GM19468 (cell line): ENCODE data around the gene SLC35F4.

Experiments
- ATAC-seq: cut with Tn5 transposase; IDR thresholded peaks from one replicate; pipeline ENCODE4 v1.9.1; 2021; ENCODE audit warnings: mild to moderate bottlenecking, moderate library complexity, moderate number of reproducible peaks; ENCODE audit not compliant: unreplicated experiment; ENCODE audit errors: extremely low read depth

The SLC35F4 gene

DNA sequence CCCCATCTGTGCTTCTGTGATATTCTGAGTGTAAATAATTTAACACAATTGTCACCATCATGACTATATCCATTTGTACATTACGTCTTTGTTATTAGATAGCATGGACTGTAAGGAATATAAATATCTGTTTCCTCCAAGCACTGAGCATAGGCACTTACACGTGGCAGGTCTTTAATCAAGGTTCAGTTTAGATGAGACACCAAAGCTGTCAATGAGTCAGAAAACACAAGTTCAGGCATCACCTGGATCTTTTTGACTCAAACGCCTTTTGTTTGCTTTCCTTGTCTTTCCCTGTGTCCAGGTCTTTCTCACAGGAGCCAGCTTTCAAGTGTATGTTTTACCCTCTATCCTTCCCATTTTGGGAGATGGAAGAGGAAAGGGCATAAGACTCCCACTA lies 209.0 kb downstream of the SLC35F4 start:
- ATAC-seq, result no peak

DNA sequence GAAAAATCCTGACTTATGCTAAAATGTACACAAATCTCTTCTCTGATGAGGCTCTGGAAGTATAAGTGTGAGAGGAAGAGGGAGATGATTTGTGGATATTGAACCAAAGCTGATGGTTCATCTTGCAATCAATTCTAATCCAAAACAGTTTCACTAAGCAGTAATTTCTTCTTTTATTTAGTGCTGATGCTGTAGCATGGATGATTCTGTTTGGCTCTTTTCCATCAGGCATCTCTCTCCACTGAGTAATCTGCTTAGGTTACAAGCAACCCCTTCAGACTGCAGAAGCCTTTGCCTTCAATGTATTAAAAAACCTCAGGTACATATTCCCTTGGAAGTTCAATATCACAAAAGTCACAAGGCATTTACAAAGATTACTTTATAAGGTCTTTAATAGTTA lies 213.1 kb downstream of the SLC35F4 start:
- no peak for ATAC-seq

DNA sequence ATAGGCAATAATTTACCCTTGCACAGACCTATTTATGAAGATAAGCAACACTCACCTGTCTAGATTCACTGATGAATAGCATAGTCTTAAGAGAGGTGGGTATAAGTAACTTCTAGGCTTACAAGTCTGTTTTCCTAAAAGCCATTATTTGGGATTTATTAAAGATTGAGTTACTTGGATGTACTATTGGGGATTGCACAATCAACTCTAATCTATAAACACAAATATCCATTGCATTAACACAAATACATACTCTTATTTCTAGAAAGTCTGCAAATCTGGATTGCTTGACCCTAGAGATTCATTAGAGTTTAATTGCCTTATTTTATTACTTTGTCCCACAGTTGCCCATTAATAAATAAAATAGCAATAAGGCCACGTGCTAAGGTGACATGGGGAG lies 224.1 kb downstream of the SLC35F4 start:
- ATAC-seq, result no peak

DNA sequence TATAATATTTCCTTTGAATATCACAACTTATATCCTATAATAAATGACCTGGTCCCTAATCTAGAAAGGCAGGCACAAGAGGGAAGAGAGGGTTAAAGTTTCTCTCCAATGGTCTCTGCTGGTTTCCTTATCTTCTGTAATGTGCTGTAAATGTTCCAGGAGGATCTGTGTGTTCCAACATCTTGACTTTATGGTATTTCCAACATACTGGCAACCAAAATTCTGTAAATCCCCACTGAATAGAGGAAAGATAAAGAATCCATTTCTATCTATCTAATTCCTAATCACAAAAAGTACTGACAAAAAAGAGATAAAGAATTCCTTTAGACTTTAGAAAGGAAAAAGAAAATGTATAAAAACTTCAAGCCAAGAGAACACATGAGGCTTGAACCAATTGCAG lies 225.9 kb downstream of the SLC35F4 start:
- ATAC-seq, result no peak

DNA sequence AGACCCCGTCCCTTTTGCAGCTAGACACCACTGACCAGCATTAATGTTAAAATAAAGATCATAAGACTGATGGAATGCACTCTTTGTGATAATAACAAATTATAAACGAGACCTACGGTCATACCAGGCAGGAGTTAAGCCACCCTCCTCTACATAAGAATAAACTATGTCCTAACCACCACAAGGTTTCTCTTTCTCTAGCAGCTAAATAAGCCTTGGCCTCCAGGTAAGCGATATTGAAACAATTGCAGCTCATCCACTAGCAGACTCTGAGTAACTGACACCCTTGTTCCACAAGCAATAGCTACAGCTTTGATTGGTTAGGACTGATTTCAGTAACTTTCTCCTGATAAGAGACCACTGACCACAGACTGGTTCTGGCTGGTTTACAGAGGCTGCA lies 228.0 kb downstream of the SLC35F4 start:
- ATAC-seq, result no peak

DNA sequence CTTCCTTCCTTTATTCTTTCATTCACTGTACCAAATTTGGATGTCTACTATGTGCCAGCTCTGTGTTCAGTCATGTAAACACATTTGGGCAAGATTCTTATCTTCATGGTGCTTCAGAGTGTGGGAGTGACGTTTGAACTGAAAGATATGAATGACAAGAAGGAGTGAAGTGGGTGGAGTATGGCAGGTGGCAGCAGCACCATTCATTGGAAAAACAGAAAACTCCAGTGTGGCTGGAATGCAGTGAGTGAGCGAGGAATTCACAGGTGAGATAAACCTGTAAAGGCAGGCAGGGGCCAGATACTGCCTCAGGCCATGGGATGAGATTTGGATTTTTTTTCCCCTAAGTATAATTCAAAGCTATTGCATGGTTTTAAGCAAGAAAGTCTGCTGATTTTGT lies 231.6 kb downstream of the SLC35F4 start:
- no peak for ATAC-seq

DNA sequence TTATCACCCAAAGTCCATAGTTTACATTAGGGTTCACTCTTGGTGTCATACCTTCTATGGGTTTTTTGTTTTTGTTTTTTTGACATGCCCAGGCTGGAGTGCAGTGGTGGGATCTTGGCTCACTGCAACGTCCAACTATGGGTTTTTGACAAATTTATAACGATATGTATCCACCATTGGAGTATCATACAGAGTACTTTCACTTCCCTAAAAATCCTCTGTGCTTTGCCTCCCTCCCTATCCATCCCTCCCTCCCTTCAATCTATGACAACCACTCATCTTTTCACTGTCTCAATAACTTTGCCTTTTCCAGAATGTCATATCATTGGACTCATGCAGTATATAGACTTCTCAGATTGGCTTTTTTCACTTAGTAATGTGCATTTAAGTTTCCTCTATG lies 233.2 kb downstream of the SLC35F4 start:
- ATAC-seq, result no peak

DNA sequence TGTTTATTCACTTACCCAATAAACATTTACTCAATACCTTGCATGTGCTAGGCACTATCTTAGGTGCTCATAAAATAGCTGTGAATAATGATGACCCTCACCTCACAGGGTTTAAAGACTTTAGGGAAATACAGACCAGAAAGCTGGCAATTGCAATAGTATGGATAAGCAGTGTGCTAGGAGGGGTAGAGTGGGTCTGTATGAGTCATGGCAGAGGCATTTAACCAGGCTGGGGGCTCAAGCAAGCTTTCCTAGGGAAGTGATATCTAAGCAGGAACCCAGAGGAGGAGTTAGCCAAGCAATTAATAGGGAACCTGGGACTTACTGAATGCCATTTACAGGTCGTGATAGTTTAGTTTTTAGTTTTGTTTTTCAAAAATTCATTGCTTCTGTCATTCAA lies 248.4 kb downstream of the SLC35F4 start:
- no peak for ATAC-seq

DNA sequence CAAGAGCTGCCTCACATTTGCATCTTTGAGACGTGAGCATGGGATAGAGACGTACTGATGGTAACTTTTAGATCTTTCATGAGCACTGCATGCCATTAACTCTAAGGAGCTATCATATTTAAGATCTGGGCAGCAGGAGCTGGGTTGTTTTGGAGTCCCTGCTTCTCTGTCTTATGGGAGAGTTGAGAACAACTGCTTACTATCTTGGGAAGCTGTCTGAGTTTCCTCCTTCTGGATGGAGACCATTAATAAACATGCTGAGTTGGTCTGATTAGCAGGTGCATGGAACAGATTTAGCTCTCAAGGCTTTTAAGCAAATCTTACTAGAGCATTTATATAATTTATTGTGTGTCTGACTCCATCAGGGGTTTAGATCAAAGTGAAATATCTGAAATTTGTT lies 252.9 kb downstream of the SLC35F4 start:
- no peak for ATAC-seq

DNA sequence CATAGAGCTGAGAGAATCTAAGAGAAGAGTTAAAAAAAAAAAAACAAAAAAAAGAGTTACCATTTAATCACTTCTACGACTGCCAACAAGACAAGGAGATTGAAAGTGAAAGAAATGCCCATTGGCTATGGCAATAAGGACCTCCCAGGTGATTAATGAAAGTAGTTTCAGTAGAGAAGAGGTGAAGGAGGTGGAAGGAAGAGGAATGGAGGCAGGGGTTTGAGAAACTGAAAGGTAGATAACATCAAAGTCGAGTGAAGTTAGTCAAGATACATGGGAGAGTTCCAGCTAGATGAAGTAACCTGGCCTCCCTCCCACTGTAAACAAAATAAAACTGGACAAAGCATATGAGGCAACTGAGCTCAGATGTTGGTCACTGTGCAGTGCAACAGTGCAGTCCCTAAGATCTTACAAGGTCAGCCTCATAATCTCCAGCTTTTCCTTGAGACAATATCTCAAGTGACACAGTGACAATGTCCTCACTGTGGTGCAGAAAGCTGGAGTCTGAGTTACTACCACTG lies 254.3 kb downstream of the SLC35F4 start:
- ATAC-seq, result no peak

DNA sequence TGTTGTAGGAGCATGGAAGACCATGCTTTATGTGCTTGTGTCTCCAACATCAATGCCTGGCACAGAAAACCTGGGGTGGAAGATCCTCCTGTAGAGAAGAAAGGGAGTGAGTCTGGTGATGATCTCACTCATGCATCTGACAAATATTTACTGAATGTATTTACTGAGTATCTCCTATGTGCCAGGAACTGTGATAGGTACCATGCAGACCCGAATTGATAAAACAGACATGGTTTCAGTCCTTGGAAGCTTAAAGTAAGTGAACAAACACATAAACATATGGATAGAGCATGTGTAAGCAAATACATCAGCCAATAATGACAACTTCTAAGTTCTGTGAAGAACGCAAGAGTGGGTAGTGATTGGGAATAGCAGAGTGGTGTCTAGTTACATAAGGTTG lies 255.3 kb downstream of the SLC35F4 start:
- ATAC-seq, result no peak

DNA sequence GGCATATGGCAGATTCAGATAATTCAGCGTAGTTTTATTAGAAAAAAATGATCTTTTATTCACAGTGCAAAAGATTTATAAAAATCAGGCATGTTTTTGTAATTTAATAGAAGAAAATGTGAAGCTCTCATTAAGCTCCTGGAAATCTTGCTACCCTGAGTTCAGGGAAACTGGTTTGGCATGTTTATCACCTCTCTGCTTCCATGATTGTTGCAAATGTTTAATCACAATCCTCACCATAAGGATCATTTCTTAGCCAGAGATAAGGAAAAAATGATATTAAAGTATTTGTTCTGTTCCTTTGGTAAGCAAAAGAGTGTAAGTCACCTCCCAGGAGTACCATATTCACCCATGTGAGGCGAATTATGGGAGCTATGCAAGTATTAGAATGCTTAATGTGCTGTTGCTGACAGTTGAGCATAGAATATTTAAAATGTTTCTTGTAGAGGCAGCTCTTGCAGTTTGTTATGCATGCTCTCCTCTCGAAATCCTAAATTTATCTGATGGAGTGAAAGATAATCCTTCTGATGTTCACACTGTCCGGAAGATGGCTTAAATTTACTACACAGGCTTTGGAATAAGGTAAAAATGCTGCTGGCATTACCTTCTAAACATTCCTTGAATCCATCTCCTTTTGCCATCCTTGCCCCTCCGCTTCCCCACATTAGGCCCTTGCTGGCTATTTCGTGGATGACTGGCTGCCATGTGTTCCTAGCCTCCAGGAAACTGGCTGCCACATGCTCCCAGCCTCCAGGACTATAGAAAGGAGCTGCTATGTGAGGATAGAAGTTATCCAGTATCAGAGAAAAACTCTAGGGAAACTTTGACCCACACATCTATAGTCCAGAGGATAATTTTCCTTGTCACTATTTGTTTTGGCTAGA lies 256.5 kb downstream of the SLC35F4 start:
- ATAC-seq, result no peak

DNA sequence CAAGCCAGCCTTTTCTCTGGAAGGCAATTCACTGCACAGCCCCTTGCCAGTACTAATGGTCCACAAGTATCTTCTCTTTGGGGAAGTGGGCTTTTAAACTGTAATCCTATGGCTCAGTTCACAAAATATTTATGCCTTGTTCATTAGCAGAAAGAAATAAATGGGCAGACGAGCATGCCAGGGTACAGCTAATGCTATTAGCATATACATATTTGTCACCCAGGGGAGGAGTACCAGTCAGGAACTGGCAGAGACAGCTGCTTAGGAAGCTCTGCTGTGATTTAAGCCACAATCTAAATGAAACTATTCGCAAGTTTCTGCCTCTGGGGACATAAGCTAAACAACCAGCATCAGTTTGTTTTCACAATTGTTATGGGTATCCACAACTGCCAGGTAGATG lies 258.8 kb downstream of the SLC35F4 start:
- no peak for ATAC-seq

DNA sequence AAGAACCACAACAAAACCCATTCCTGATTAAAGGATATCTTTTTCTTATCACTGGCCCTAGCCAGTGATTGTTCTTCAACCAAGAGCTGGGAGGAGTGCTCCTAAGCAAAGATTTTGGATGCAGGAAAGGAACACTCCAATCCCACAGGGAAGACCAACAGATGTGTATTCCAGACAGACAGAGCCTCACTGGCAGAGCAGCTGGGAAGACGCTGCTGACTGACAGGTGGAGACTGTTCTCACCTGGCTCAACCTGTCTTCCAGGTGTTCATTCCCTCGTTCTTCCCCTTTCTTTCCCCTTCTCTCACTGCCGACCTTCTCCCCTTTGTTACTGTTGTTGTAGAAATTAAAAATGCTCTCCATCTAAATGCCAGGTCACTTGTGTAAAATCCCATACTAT lies 282.5 kb downstream of the SLC35F4 start:
- ATAC-seq, result no peak

DNA sequence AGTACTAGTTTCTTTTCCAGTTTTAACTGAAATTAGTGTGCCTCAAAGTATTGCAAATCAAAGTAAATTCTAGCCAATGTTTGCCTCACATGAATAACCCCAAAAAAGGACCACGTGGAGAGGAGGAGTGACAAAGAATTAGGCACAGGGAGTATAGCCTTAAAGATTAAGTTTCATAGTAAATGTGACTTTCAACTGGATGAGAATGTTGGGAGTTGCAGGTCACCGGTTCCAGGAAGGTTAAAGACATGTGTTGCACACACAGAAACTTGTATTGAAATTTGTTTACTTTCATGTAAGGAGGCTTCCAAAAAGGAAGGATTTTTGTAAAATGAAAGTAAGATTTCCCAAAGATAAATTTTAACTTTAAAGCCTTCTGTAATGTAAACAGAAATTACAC lies 283.1 kb downstream of the SLC35F4 start:
- no peak for ATAC-seq

DNA sequence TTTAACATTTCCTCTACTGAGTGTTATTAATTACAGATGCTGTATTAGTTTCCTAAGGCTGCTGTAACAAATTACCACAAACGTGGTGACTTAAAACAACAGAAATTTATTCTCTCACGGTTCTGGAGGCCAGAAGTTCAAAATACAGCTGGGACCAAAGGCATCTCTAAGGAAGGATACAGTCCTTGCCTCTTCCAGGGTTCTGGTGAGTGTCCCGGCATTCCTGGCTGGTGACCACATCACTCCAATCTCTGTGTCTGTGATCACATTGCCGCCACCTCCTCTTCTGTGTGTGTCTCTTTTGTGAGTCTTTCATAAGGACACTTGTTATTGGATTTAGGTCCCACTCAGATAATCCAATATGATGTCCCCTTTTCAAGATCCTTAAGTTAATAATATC lies 287.1 kb downstream of the SLC35F4 start:
- no peak for ATAC-seq

DNA sequence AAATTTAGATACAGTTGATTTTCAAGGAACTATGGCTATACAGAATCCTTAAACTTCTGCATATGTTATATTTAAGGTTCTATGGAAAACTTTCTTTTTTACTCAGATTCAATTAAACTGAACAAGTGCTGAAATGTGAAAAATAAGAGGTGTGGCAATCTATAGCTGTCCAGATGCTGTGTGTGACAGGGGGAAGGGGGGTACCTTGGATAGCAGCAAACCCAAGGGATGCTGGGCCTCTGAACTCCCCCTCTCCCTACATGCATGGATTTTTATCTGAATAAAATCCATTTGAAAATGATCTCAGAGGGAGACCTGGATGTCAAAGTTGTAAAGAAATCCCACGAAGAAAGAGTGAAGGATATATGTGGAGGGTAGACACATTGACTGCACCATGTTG lies 289.4 kb downstream of the SLC35F4 start:
- no peak for ATAC-seq

DNA sequence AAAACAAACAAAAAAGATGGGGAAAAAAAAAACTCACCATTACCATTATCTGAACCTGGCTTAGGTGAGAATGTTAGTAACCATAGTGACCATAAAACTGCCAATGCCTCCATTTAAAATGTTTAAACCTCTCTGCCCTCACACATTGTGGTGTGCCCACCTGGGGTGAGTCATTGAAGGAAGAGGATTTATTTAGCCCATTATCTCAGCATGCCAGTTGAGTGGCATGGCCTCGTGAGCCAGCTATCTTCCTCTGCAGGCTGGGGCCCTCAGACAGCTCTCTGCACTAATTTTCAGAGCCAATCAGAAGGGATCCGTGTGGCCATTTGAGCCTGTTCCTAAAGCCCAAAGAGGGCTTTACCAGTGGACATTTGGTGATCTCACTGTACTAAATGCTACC lies 290.4 kb downstream of the SLC35F4 start:
- ATAC-seq, result no peak

DNA sequence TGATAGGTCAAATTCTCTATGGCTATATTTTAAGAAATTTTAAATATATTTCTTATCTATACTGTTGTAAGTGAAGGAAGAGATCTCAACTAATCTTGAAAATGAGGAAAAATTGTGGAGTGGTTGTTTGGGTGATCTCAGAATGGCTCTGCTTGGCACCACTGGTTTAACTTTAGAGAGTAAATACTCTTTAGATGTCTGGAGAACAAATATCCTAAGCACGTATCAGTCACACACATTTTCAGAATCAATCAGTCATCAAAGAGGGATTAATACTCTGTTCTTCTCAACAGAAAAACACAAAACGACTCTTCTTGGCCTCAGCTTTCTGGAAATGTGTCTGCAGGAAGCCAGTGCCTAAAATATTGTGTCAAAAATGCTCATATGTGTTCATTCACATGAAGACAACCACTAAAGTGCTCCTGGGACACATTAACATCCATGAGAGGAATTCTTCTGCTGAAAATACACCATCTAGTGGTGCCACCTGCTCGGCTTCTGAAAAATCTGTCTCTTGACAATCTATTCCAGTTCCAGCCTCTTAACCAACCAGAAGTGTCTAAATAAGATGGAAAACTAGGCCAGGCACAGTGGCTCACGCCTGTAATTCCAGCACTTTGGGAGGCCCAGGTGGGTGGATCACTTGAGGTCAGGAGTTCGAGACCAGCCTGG lies 291.1 kb downstream of the SLC35F4 start:
- ATAC-seq, result no peak

DNA sequence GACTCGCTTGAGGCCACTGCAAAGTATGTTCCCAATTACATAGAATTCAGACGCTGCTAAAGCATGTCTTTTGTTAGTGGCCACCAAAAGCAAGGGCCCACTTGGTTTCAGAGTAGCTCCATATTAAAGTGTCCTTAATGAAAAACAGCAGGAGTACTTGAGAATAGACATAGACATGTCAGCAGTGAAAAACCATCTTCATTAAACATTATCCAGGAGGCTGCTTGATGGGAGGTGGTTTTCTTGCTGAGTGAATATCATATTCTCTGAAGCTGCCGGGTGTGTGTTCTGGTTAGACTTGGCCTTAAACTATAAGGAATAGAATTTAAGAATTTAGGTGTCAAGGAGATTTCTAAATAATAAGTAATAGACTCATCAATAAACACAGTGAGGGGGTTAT lies 292.7 kb downstream of the SLC35F4 start:
- ATAC-seq, result no peak

DNA sequence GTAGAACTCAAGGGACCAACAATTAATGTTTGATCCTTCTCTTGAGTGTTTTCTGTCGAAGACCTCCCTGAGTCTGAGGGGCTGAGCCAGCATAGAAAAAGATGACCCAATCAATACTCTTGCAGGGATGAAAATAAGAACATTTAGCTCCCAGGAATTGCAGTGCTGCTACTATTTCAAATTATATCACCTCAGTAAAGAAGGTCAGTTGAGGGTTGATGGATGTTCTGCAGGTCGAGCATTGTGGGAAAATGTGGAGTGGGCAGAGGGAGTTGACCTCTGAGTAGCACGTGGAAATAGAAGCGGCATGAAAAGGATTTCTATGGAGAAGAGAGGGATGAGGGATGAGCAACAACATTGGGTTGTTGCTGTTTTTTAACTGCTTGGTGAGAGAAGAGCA lies 297.3 kb downstream of the SLC35F4 start:
- no peak for ATAC-seq

DNA sequence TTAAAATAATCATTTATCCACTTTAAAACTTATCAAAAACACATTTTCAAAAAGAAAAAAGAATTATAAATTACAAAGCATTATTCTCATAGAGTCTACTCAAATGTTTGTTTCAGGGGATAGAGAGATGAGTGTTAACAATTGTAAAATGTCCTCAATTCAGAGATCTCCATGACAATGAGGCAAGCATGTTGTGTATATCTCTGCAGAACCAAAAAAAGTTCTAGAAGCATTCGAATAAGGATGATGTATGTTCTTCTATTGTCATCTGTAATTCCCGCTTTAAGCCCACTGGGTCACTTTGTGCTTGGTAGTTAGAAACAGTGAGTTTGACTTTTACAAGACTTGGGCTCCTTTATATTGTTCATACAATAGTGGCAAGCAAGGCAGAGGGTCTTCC lies 298.7 kb downstream of the SLC35F4 start:
- no peak for ATAC-seq
